Inflammatory macrophage (primary cell): ENCODE results near the gene SERPINH1.

Experiments
- DNase-seq, 2 donors: peaks; one replicate each; pipeline ENCODE4 v3.0.0-alpha.2; 2020 to 2022

The SERPINH1 gene

GRCh38 chr11:75555079-75555811 is 6.8 kb upstream of the SERPINH1 start:
- no peak for DNase-seq

GRCh38 chr11:75556275-75556674 is 5.8 kb upstream of the SERPINH1 start:
- no peak for DNase-seq

- no peak for DNase-seq
These were observed 4.2 kb upstream of the SERPINH1 start for GRCh38 chr11:75557666-75558494.

- DNase-seq: no peak
These were observed 2.9 kb upstream of the SERPINH1 start for GRCh38 chr11:75558939-75559843.

GRCh38 chr11:75560644-75561043 is 1.4 kb upstream of the SERPINH1 start:
- no peak for DNase-seq

- DNase-seq: no peak
These were observed 516 bp upstream of the SERPINH1 start for GRCh38 chr11:75561426-75562047.

DNA sequence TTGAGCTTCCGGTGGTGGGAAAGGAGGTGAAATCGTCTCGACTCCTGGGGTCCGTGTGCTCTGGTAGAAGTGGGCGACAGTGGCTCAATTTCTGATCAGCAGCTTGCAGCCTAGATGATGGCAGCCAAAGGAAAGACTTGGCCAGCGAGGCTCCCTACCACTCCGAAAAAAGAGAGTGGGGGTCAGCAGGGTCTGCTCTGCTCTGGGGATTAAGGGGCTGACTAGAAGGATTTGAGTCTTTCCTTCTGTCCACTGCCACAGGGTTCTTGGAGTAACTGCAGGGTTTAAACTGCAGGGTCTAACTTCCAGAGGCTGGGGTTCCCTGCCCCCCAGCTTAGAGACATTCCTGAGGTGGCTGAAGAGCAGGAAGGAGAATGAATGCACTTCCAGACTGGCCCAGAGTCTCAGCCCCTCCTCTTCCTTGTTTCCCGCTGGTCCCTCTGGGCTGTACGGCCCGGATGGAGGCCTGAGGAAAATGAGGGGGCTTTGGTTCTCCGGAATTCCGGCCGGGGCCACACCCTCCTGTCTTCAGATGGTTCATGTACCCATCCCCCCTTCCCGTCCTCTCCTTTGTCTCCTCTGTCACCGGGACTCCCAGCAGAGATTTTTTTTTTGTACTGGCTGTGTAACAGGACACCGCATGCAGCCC is 907 bp downstream of the SERPINH1 start:
- no peak for DNase-seq

DNA sequence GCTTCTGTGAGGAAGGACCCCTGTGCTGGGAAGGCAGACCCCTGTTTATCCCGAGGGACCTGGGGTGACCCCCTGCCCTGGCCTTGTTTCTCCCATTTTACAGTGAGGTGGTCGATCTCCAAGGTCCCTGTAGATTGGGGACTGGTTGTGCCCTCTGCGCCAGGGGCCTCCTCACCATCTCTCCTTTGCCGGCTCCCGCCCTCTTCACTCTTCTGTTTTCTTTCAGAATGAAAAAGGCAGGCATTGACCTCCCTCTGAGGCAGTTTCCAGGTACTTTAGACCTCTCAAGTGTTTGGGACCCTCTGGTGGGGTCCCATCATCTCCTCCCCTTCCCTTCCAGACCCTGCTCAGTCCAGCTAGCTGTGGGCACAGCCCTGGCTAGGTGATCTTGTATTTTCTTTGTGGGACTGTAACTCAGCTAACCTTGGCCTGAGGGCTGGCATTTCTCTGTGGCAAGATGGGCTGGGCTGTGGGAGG is 1.5 kb downstream of the SERPINH1 start:
- no peak for DNase-seq

- DNase-seq: no peak
These were observed 2.0 kb downstream of the SERPINH1 start for GRCh38 chr11:75563978-75564552.

DNA sequence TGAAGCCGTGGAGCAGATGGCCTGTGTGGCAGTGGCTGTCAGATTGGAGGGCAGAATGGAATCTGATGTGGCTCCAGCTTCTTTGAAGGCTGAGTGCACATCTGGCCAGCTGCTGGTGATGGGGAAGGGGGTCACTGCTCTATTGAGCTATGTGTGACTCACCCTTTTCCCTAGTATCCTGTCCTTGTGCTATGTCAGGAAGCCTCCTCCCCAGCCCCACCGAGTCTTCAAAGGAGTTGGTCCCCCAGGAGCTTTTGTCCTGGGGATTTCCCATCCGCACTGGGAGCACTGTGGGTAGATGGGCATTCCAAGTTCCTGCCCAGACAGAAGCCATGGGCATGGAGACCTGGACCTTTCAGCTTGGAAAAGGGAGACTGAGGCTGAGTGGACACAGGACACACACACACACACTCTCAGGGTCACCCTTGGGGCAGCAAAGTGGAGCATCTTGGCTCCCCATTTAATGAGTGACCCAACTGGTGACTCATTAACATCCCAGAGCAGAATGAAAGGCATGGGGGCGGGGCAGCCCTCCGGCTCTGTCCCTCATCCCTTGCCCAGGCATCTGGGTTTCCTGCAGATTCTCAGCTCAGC is 3.3 kb downstream of the SERPINH1 start:
- DNase-seq: no peak

- no peak for DNase-seq
These were observed 4.1 kb downstream of the SERPINH1 start for GRCh38 chr11:75565916-75566762.

DNA sequence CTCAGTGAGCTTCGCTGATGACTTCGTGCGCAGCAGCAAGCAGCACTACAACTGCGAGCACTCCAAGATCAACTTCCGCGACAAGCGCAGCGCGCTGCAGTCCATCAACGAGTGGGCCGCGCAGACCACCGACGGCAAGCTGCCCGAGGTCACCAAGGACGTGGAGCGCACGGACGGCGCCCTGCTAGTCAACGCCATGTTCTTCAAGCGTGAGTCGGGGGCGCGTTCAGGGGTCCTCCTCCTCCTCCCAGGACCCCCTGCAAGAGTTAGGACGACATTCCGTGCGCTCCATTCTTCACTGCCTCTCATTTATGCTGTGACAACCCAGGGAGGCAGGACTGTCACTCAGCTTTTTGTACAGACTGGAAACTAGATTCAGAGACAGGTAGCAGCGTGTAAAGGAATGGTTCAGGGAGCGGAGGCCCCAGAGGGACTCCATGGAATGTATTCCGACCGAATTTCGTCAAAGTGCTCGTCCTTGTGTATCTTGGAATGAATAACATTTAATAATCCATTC is 4.8 kb downstream of the SERPINH1 start:
- no peak for DNase-seq

GRCh38 chr11:75567971-75568370 is 5.9 kb downstream of the SERPINH1 start:
- DNase-seq: no peak

DNA sequence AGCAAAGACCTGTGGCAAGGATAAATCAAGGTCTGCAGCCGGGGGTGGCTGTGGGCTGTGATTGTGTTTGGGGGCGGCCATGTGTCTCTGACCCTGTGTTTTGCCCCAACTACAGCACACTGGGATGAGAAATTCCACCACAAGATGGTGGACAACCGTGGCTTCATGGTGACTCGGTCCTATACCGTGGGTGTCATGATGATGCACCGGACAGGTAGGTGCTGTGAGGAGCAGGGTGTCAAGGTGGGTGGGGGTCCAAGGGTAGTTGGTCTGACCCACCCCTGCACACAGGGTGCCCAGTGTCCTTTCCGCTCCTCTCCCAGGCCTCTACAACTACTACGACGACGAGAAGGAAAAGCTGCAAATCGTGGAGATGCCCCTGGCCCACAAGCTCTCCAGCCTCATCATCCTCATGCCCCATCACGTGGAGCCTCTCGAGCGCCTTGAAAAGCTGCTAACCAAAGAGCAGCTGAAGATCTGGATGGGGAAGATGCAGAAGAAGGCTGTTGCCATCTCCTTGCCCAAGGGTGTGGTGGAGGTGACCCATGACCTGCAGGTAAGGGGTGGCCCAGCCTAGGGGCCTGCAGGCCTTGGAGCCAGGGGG is 6.7 kb downstream of the SERPINH1 start:
- no peak for DNase-seq

DNA sequence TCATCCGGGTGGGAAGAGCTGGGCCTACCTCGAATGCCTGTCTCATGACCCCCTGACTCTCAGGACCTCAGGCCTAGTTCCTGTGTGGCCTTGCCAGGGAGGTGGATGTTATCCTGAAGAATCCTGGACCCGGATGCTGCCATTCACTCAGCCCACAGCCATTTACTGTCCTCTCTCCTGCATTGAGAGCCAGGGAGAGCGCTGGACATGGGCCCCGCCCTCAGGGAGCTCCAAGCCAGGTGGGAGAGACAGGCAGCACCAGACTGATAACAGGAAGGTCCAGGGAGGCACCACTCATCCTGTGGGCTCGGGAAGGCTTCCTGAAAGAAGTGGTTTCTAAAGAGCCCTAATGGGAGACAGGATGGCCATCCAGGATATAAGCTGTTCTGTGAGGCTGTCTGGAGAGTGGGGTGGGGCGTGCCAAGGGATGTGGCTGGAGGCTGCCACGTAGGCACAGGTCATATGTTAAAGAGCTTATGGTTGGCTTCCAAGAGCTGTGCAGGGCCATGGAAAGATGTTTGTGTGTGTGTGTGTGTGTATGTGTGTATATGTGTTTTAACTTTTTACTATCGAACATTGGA is 8.6 kb downstream of the SERPINH1 start:
- no peak for DNase-seq

- DNase-seq: no peak
These were observed 9.6 kb downstream of the SERPINH1 start for GRCh38 chr11:75571625-75572024.

- DNase-seq: no peak
These were observed 10.7 kb downstream of the SERPINH1 start for GRCh38 chr11:75572744-75573143.

DNA sequence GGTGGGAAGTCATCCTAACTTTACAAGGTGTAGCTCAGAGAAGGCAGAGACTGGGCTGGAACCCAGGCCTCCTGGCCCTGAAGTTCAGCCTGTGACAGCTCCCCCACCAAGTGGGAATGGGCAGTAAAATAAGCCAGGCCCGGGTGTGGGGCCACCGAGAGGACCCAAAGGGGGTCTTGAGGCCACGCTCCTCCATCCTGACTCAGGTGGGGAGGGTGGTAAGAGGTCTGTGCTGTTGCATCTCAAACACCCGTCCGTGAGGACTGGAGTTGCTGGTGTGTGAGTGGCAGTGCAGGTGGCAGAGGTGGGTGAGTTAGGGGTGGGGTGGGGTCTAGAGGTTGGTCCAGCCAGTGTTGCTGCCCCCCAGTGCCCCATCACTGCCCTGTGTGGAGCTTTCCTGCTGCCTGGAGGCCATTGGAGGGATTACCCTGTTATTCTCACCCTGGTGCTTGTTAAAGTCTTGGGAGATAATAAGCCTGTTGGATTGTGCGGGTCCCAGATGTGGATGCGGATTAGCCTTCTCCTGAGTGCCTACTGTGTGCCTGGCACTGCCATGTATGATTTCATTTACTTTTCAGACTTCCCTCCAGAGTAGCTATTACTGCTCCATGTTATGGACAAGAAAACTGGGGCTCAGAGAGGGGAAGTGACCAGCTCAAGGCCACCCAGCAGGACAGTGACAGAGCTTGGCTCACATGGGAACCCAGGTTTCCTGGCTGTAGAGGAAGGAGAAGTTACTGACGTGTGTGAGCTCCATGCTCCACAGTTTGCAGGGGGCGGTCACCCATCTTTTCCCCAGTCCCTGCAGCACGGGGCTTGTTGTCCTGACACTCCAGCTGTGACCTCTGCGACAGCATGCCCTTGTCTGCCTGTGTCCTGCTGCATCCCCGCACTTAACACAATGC is 12.9 kb downstream of the SERPINH1 start:
- peak; percentile 19 to 32 for DNase-seq
